Mesendoderm (in vitro differentiated cells): Measurements from ENCODE around the gene TRAK1.

ENCODE experiments used
- DNase-seq: peaks from one replicate; pipeline ENCODE4 v3.0.0; 2013
- H2AK5ac ChIP-seq: 2 replicates; pipeline ENCODE4 v1.6.1; 2013; ENCODE audit warnings: low read length, inconsistent platforms
- H2BK120ac ChIP-seq: 2 replicates; pipeline ENCODE4 v1.6.1; 2013; ENCODE audit warnings: low read depth, mild to moderate bottlenecking, low read length, moderate library complexity, mixed read lengths
- H2BK15ac ChIP-seq: replicated peaks from 2 replicates; pipeline ENCODE4 v1.6.1; 2013; ENCODE audit warnings: low read depth, mild to moderate bottlenecking, moderate library complexity
- H2BK5ac ChIP-seq: 2 replicates; pipeline ENCODE4 v1.6.1; 2013; ENCODE audit warnings: low read length, inconsistent platforms
- H3K18ac ChIP-seq: 2 replicates; pipeline ENCODE4 v1.6.1; 2013; ENCODE audit warnings: mild to moderate bottlenecking, low read length, mixed read lengths
- H3K23ac ChIP-seq: one replicate; pipeline ENCODE4 v1.6.1; 2013; ENCODE audit warnings: low read length
- H3K27ac ChIP-seq: 2 replicates; pipeline ENCODE4 v1.5.1; 2013; ENCODE audit warnings: low read depth, mild to moderate bottlenecking, inconsistent platforms, low read length, moderate library complexity
- H3K27me3 ChIP-seq: 2 replicates; pipeline ENCODE4 v1.6.1; 2013; ENCODE audit warnings: low read length, control low read depth, mild to moderate bottlenecking, inconsistent platforms; ENCODE audit not compliant: insufficient read depth, poor library complexity
- H3K36me3 ChIP-seq: 2 replicates; pipeline ENCODE4 v1.6.1; 2013; ENCODE audit warnings: low read length, inconsistent platforms; ENCODE audit not compliant: control insufficient read depth, insufficient read depth
- H3K4ac ChIP-seq: one replicate; pipeline ENCODE4 v1.6.1; 2013; ENCODE audit warnings: low read depth, mild to moderate bottlenecking, low read length, moderate library complexity
- H3K4me1 ChIP-seq: 2 replicates; pipeline ENCODE4 v1.6.1; 2013; ENCODE audit warnings: low read depth, low read length, inconsistent platforms; ENCODE audit not compliant: control insufficient read depth
- H3K4me2 ChIP-seq: 2 replicates; pipeline ENCODE4 v1.6.1; 2013; ENCODE audit warnings: low read length
- H3K4me3 ChIP-seq: 2 replicates; pipeline ENCODE4 v1.5.1; 2013; ENCODE audit warnings: mild to moderate bottlenecking, low read length
- H3K56ac ChIP-seq: one replicate; pipeline ENCODE4 v1.6.1; 2013; ENCODE audit warnings: low read length
- H3K79me1 ChIP-seq: 2 replicates; pipeline ENCODE4 v1.6.1; 2013; ENCODE audit warnings: low read length, inconsistent platforms
- H3K79me2 ChIP-seq: 2 replicates; pipeline ENCODE4 v1.6.1; 2013; ENCODE audit warnings: mild to moderate bottlenecking, low read length; ENCODE audit not compliant: control insufficient read depth, insufficient read depth
- H3K9ac ChIP-seq: 2 replicates; pipeline ENCODE4 v1.6.1; 2013; ENCODE audit warnings: low read length, inconsistent platforms
- H4K5ac ChIP-seq: one replicate; pipeline ENCODE4 v1.6.1; 2013; ENCODE audit warnings: low read length
- H4K8ac ChIP-seq: one replicate; pipeline ENCODE4 v1.6.1; 2013; ENCODE audit warnings: low read depth, mild to moderate bottlenecking, control low read depth, low read length, moderate library complexity
- WGBS: extraction: QIAGEN DNeasy Blood & Tissue Kit; methylation state at CpG from one replicate; pipeline ENCODE4 v1.1.7; 2013; ENCODE audit warnings: low lambda C conversion rate, missing lambda C conversion rate; ENCODE audit not compliant: insufficient coverage; ENCODE audit errors: extremely low coverage; 5-methylcytosine and 5-hydroxymethylcytosine counted together

Gene TRAK1

DNA sequence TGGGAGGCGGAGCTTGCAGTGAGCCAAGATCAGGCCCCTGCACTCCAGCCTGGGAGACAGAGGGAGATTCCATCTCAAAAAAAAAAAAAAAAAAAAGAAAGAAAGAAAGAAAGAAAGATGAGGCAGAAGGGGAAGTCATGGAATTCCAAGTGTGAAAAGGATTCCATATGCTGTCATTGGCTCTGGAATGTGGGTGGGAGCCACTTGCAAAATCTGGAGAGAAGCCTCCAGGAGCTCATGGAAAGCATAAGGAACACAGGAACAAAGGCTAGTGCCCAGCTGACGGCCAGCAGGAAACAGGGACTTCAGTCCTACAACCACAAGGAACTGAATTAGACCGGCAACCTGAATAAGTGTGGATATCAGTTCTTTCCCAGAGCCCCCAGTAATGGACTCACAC lies 12.5 kb upstream of the TRAK1 start:
- DNase-seq = peak; percentile 87
- no peak overlapping the region for H2BK5ac ChIP-seq
- no peak overlapping the region for H2BK15ac ChIP-seq
- WGBS = no CpG with 5 or more reads among the region's 3 CpGs
- no peak overlapping the region for H2BK120ac ChIP-seq
- H3K9ac ChIP-seq = no peak overlapping the region
- H3K79me1 ChIP-seq = peaks cover 5% of the 10 kb centered on the region
- H3K4ac ChIP-seq = no peak overlapping the region
- no peaks in the 10 kb centered on the region for H3K36me3 ChIP-seq
- no peak overlapping the region for H3K27ac ChIP-seq
- peaks cover 2% of the 10 kb centered on the region for H3K79me2 ChIP-seq
- H3K27me3 ChIP-seq = no peaks in the 10 kb centered on the region
- H3K18ac ChIP-seq = no peak overlapping the region
- H2AK5ac ChIP-seq = no peak overlapping the region
- H4K5ac ChIP-seq = no peak overlapping the region
- H3K56ac ChIP-seq = no peak overlapping the region
- peaks cover 8% of the 10 kb centered on the region for H3K4me1 ChIP-seq
- no peak overlapping the region for H4K8ac ChIP-seq
- no peak overlapping the region for H3K4me3 ChIP-seq
- no peak overlapping the region for H3K23ac ChIP-seq
- H3K4me2 ChIP-seq = no peak overlapping the region

DNA sequence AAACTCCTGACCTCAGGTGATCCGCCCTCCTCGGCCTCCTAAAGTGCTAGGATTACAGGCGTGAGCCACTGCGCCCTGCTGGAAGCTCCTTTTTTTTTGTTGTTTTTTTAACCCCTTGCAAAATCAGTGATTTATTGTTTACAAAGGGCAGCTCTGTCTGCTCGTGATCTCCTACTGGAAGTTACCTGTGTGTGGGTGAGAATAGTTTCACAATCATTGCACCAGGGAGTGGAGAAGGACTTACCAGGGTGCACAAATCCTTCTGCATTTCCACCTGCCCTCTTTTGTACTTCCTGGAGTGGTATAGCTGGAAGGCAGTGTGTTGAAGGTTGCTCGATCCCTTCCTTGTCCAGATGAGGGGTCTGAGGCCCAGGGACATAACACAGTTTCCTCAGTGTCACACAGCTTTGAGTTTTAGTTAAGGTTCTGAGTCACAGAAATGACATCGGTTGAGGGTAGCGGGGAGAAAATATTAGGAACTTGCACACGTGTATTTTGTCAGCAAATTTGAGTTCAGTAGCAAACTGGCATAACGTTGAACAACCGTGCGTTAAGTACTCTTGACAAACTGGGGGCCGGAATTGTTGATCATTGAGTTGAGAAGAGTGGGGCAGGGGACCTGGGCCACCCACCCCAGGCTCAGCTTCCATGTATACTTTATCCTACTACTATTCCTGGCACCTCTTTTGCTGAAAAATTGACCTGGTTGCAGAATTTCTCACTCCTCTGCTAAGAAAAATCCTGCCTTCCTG lies 11.3 kb upstream of the TRAK1 start:
- peak overlapping the region; percentile 1 for H3K27ac ChIP-seq

DNA sequence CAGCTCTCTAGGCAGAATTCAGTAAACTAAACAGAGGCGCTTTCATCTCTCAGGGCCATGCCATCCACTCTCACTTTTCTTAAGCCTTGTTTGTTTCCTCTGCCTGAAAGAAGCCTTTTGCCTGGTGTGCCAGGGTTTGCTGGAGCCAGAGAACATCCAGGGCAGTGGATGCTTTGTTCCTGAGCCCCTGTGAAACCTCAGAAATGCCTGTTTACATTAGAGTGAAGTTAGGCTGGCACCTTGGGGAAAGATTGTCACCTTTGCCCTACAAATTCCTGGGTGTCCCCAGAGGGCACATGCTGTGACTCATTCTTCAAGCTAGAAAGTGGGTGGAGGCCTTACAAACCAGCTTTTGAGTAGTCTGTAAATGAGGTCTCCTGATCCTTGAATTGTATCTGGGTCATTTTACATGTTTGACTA lies 10.7 kb upstream of the TRAK1 start:
- Histone ChIP-seq H3K56ac (peak overlapping the region; percentile 34), H3K27me3 (no peaks in the 10 kb centered on the region), H3K4me1 (peaks cover 8% of the 10 kb centered on the region), H3K79me1 (peaks cover 3% of the 10 kb centered on the region), H2BK15ac (no peak overlapping the region), H3K23ac (no peak overlapping the region), H3K9ac (no peak overlapping the region), H3K4me2 (no peak overlapping the region), H3K79me2 (no peaks in the 10 kb centered on the region), H2AK5ac (no peak overlapping the region), H3K27ac (peak overlapping the region; percentile 1), H3K18ac (no peak overlapping the region), H3K36me3 (no peaks in the 10 kb centered on the region), H2BK120ac (no peak overlapping the region), H2BK5ac (no peak overlapping the region), H3K4me3 (no peak overlapping the region), H3K4ac (no peak overlapping the region), H4K8ac (no peak overlapping the region), H4K5ac (no peak overlapping the region)
- no CpG with 5 or more reads among the region's 1 CpG for WGBS
- peak; percentile 79 for DNase-seq

More for the DNA sequence above, 11.3 kb upstream of the TRAK1 start:
- peaks cover 8% of the 10 kb centered on the region for H3K4me1 ChIP-seq
- H3K79me1 ChIP-seq = peaks cover 3% of the 10 kb centered on the region
- H3K4me3 ChIP-seq = no peak overlapping the region
- no peak overlapping the region for H3K4me2 ChIP-seq
- H2BK120ac ChIP-seq = no peak overlapping the region
- H3K4ac ChIP-seq = no peak overlapping the region
- H2BK15ac ChIP-seq = no peak overlapping the region
- no peak overlapping the region for H4K5ac ChIP-seq
- no peaks in the 10 kb centered on the region for H3K27me3 ChIP-seq
- H3K23ac ChIP-seq = no peak overlapping the region
- H3K9ac ChIP-seq = no peak overlapping the region
- no peak overlapping the region for H2AK5ac ChIP-seq
- WGBS = no CpG with 5 or more reads among the region's 13 CpGs
- H3K56ac ChIP-seq = no peak overlapping the region
- no peaks in the 10 kb centered on the region for H3K79me2 ChIP-seq
- no peaks in the 10 kb centered on the region for H3K36me3 ChIP-seq
- no peak overlapping the region for H4K8ac ChIP-seq
- no peak overlapping the region for H3K18ac ChIP-seq
- no peak for DNase-seq
- H2BK5ac ChIP-seq = no peak overlapping the region

- H2BK120ac ChIP-seq = no peak overlapping the region
- H3K9ac ChIP-seq = no peak overlapping the region
- no peak overlapping the region for H2BK15ac ChIP-seq
- H3K27me3 ChIP-seq = no peaks in the 10 kb centered on the region
- H2AK5ac ChIP-seq = no peak overlapping the region
- no peak overlapping the region for H4K5ac ChIP-seq
- no peak overlapping the region for H3K4me2 ChIP-seq
- no peaks in the 10 kb centered on the region for H3K79me2 ChIP-seq
- no CpG with 5 or more reads among the region's 7 CpGs for WGBS
- no peak overlapping the region for H3K18ac ChIP-seq
- H3K4ac ChIP-seq = no peak overlapping the region
- H4K8ac ChIP-seq = no peak overlapping the region
- H3K4me3 ChIP-seq = no peak overlapping the region
- no peak overlapping the region for H3K27ac ChIP-seq
- no peak overlapping the region for H2BK5ac ChIP-seq
- H3K36me3 ChIP-seq = no peaks in the 10 kb centered on the region
- H3K56ac ChIP-seq = no peak overlapping the region
- H3K23ac ChIP-seq = no peak overlapping the region
- H3K79me1 ChIP-seq = peaks cover 3% of the 10 kb centered on the region
- H3K4me1 ChIP-seq = peaks cover 8% of the 10 kb centered on the region
- DNase-seq = no peak
These were observed 9.2 kb upstream of the TRAK1 start for GRCh38 chr3:42081838-42082473.

DNA sequence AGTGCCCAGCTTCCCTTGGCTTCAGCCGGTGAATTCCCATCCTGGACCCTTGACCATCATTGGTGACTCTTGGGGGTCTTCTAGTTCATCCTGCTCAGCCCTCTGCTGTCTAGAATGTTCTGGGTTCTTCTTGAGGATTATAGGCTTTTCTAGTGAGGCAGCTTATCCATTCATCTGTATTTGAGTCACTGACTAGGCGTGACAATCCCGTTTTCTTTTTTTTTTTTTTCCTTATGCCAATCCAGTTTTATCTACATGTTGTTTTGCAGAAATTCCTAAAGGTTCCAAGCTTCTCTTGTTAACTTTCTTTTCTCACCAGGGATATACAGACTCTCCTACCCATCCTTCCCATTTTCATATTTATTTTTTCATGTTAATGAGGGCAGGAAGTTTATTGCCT lies 6.6 kb upstream of the TRAK1 start:
- Histone ChIP-seq H3K18ac (no peak overlapping the region), H2BK15ac (no peak overlapping the region), H3K36me3 (no peaks in the 10 kb centered on the region), H2AK5ac (no peak overlapping the region), H3K27me3 (no peaks in the 10 kb centered on the region), H3K56ac (no peak overlapping the region), H3K79me1 (peaks cover 2% of the 10 kb centered on the region), H3K27ac (no peak overlapping the region), H3K4me2 (no peak overlapping the region), H3K4me1 (peaks cover 8% of the 10 kb centered on the region), H2BK120ac (no peak overlapping the region), H3K79me2 (no peaks in the 10 kb centered on the region), H3K9ac (no peak overlapping the region), H3K23ac (no peak overlapping the region), H4K8ac (no peak overlapping the region), H3K4me3 (no peak overlapping the region), H3K4ac (no peak overlapping the region), H4K5ac (no peak overlapping the region), H2BK5ac (no peak overlapping the region)
- WGBS = no CpG with 5 or more reads among the region's 3 CpGs
- no peak for DNase-seq
